HUES48 (cell line): ENCODE measurements around the gene SETMAR.
"Not testable (repeated sequence)": the region's sequence is repeated elsewhere in the genome, so short reads cannot be mapped to it uniquely, and the experiment has no call there.

Experiments used
- H3K27ac ChIP-seq: one replicate; pipeline ENCODE4 v1.7.0; 2013; ENCODE audit warnings: low read depth, low read length, inconsistent platforms
- H3K27me3 ChIP-seq: 2 replicates; pipeline ENCODE4 v1.6.1; 2013; ENCODE audit warnings: mild to moderate bottlenecking, low read length; ENCODE audit not compliant: control insufficient read depth, insufficient read depth
- H3K36me3 ChIP-seq: 2 replicates; pipeline ENCODE4 v1.6.1; 2013; ENCODE audit warnings: low read length; ENCODE audit not compliant: control insufficient read depth, insufficient read depth
- H3K4me1 ChIP-seq: 2 replicates; pipeline ENCODE4 v1.6.1; 2013; ENCODE audit warnings: mild to moderate bottlenecking, low read length; ENCODE audit not compliant: control insufficient read depth, insufficient read depth
- H3K4me3 ChIP-seq: 2 replicates; pipeline ENCODE4 v1.5.1; 2013; ENCODE audit warnings: mild to moderate bottlenecking, low read depth, low read length
- H3K9ac ChIP-seq: 2 replicates; pipeline ENCODE4 v1.6.1; 2013; ENCODE audit warnings: mild to moderate bottlenecking, low read depth, low read length, moderate library complexity
- H3K9me3 ChIP-seq: 2 replicates; pipeline ENCODE4 v1.6.1; 2013; ENCODE audit warnings: low read length; ENCODE audit not compliant: control insufficient read depth, insufficient read depth

Gene SETMAR

GRCh38 chr3:4294616-4295327 lies 8.4 kb upstream of the SETMAR start:
- no peaks in the 10 kb centered on the region for H3K4me1 ChIP-seq
- no peak overlapping the region for H3K9ac ChIP-seq
- no peaks in the 10 kb centered on the region for H3K36me3 ChIP-seq
- H3K9me3 ChIP-seq = no peaks in the 10 kb centered on the region
- H3K4me3 ChIP-seq = no peak overlapping the region
- H3K27me3 ChIP-seq = no peaks in the 10 kb centered on the region
- no peak overlapping the region for H3K27ac ChIP-seq

- H3K9me3 ChIP-seq, H3K4me1 ChIP-seq, H3K4me3 ChIP-seq, H3K27ac ChIP-seq, H3K27me3 ChIP-seq, H3K36me3 ChIP-seq, H3K9ac ChIP-seq: not testable (repeated sequence)
Observed at GRCh38 chr3:4296454-4296853, 6.7 kb upstream of the SETMAR start.

- Histone ChIP-seq H3K27ac (no peak overlapping the region), H3K9ac (no peak overlapping the region), H3K27me3 (no peaks in the 10 kb centered on the region), H3K9me3 (no peaks in the 10 kb centered on the region), H3K4me1 (no peaks in the 10 kb centered on the region), H3K4me3 (no peak overlapping the region), H3K36me3 (no peaks in the 10 kb centered on the region)
Observed at GRCh38 chr3:4297486-4297885, 5.7 kb upstream of the SETMAR start.

GRCh38 chr3:4302747-4303146 lies 422 bp upstream of the SETMAR start:
- Histone ChIP-seq H3K9ac (no peak overlapping the region), H3K27me3 (no peaks in the 10 kb centered on the region), H3K4me1 (peaks cover 13% of the 10 kb centered on the region), H3K9me3 (no peaks in the 10 kb centered on the region), H3K4me3 (peak overlapping the region; percentile 81; the same call in 1 of the 2 replicates), H3K27ac (no peak overlapping the region), H3K36me3 (peaks cover 8% of the 10 kb centered on the region)

GRCh38 chr3:4305210-4305609 lies 2.0 kb downstream of the SETMAR start:
- H3K4me1 ChIP-seq = peaks cover 34% of the 10 kb centered on the region
- not testable (repeated sequence) for H3K27me3 ChIP-seq, H3K27ac ChIP-seq, H3K36me3 ChIP-seq, H3K4me3 ChIP-seq, H3K9ac ChIP-seq, H3K9me3 ChIP-seq

DNA sequence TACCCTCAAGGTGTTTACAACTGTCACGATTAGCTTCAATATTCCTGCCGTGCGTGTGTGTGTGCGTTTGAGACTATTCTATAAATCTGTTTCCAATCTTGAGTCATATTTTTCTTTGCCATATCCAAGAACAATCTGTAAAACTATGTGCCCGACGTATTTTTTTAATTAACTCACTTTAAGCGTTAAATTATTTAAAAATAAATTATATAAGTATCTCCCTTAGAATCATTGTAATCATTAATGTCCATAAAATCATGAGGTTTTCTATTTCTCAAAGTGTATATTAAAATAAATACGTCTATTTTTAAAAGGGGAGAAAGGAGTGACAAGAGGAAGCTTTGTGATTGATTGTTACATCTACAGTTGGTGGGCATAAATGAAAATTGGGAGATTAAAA lies 2.9 kb downstream of the SETMAR start:
- Histone ChIP-seq H3K4me1 (peaks cover 40% of the 10 kb centered on the region), H3K9ac (no peak overlapping the region), H3K36me3 (peaks cover 8% of the 10 kb centered on the region), H3K27ac (no peak overlapping the region), H3K4me3 (no peak overlapping the region), H3K9me3 (no peaks in the 10 kb centered on the region), H3K27me3 (no peaks in the 10 kb centered on the region)

DNA sequence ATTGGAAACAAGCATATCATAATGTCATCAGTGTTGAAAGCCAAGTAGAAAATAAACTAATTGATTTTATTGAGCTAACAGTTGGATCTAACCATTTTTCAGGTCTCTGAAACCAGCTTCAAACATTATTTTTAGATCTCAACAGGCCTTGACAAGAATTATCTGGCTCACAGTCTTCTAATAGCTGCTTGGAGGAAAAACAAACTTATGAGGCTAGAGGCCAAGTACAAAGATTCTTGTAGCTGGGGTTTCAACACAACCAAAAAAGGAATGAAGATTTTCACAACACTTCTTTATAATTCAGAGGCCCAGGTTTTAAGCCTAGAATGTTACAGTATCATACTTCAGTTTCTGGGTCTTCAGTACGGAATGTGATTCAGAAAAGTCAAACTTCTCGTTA lies 3.7 kb downstream of the SETMAR start:
- Histone ChIP-seq H3K9me3 (no peaks in the 10 kb centered on the region), H3K27me3 (no peaks in the 10 kb centered on the region), H3K36me3 (peaks cover 8% of the 10 kb centered on the region), H3K27ac (no peak overlapping the region), H3K4me3 (no peak overlapping the region), H3K4me1 (peaks cover 43% of the 10 kb centered on the region), H3K9ac (no peak overlapping the region)

- no peaks in the 10 kb centered on the region for H3K27me3 ChIP-seq
- no peak overlapping the region for H3K9ac ChIP-seq
- peaks cover 40% of the 10 kb centered on the region for H3K4me1 ChIP-seq
- no peaks in the 10 kb centered on the region for H3K9me3 ChIP-seq
- peaks cover 24% of the 10 kb centered on the region for H3K36me3 ChIP-seq
- H3K4me3 ChIP-seq = peak overlapping the region; percentile 2; the same call in 1 of the 2 replicates
- peak overlapping the region; percentile 54 for H3K27ac ChIP-seq
Observed at GRCh38 chr3:4309491-4310128, 6.4 kb downstream of the SETMAR start.

DNA sequence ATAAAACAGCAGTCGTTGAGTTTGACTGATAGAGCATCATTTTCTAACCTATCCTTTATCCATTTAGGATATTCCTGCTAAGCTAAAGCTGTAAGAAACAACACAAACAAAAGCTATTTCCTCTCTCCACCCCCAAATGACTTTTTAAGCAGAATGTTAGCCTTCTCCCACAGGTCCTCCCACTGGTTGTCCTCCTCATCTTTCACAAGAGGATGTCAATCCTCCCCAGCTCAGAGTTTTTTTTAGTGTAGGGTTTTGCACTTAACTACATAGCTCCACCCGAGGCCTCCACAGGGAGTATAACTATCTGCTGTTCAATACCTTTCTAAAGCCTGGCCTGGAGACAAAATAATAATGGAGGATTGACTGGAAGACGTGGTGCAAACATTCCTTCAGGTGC lies 7.8 kb downstream of the SETMAR start:
- Histone ChIP-seq H3K9ac (no peak overlapping the region), H3K9me3 (no peaks in the 10 kb centered on the region), H3K4me1 (peaks cover 40% of the 10 kb centered on the region), H3K27me3 (no peaks in the 10 kb centered on the region), H3K4me3 (no peak overlapping the region), H3K36me3 (peaks cover 24% of the 10 kb centered on the region), H3K27ac (peak overlapping the region; percentile 21)

GRCh38 chr3:4311496-4311895 lies 8.3 kb downstream of the SETMAR start:
- Histone ChIP-seq H3K36me3 (peaks cover 25% of the 10 kb centered on the region), H3K27me3 (no peaks in the 10 kb centered on the region), H3K4me3 (no peak overlapping the region), H3K9ac (no peak overlapping the region), H3K9me3 (no peaks in the 10 kb centered on the region), H3K27ac (peak overlapping the region; percentile 21), H3K4me1 (peaks cover 39% of the 10 kb centered on the region)

- H3K4me1 ChIP-seq = peaks cover 23% of the 10 kb centered on the region
- H3K36me3 ChIP-seq = peaks cover 25% of the 10 kb centered on the region
- H3K4me3 ChIP-seq = no peak overlapping the region
- H3K27ac ChIP-seq = no peak overlapping the region
- H3K9me3 ChIP-seq = no peaks in the 10 kb centered on the region
- H3K27me3 ChIP-seq = no peaks in the 10 kb centered on the region
- H3K9ac ChIP-seq = no peak overlapping the region
Observed at GRCh38 chr3:4313606-4314293, 10.6 kb downstream of the SETMAR start.
